Spinal cord (tissue), 10 donors: Measurements from ENCODE around the gene OR6C4. TPM values are rescaled to one million over a fixed set of nuclear protein-coding genes. Genes with fewer than 3 reads are reported as not detected.
"Not testable (repeated sequence)": the region's sequence is repeated elsewhere in the genome, so short reads cannot be mapped to it uniquely, and the experiment has no call there.

Experiments
- DNase-seq, 6 donors: peaks; one replicate each; pipeline versions ENCODE4 v3.0.0 to v3.0.0-alpha.2; 2013 to 2015; ENCODE audit warnings: low spot score in 6 of 6, low read depth in 4 of 6
- H3K27ac ChIP-seq: one replicate; pipeline ENCODE4 v1.5.1; 2013; ENCODE audit warnings: low read depth, low read length, control low read depth
- H3K27me3 ChIP-seq: one replicate; pipeline ENCODE4 v1.6.1; 2013; ENCODE audit warnings: low read length; ENCODE audit not compliant: control insufficient read depth, insufficient read depth
- H3K36me3 ChIP-seq: one replicate; pipeline ENCODE4 v1.6.1; 2013; ENCODE audit warnings: low read length; ENCODE audit not compliant: control insufficient read depth, insufficient read depth
- H3K4me1 ChIP-seq: one replicate; pipeline ENCODE4 v1.6.1; 2013; ENCODE audit warnings: low read length; ENCODE audit not compliant: control insufficient read depth, insufficient read depth
- H3K4me3 ChIP-seq: one replicate; pipeline ENCODE4 v1.5.1; 2013; ENCODE audit warnings: low read depth, low read length, control low read depth
- H3K9me3 ChIP-seq: one replicate; pipeline ENCODE4 v1.6.1; 2013; ENCODE audit warnings: low read length; ENCODE audit not compliant: control insufficient read depth, insufficient read depth
- WGBS: methylation state at CpG from one replicate; pipeline ENCODE4 v1.1.5; 2013; ENCODE audit warnings: missing lambda C conversion rate; ENCODE audit not compliant: insufficient coverage; 5-methylcytosine and 5-hydroxymethylcytosine counted together
- polyA plus RNA-seq, 2 donors: library from polyadenylated mRNA; unstranded; fragments of 120-200 nt; gene quantifications; one replicate each; pipeline ENCODE4 v1.2.1, GENCODE V29; 2013; ENCODE audit not compliant: insufficient read length in 2 of 2
- total RNA-seq, 2 donors: library from RNA; depleted of rRNA in 1 of 2; stranded (reverse); fragments of 120-200 nt in 1 of 2; fragments of >200 nt in 1 of 2; gene quantifications; one replicate each; pipeline versions ENCODE4 v1.2.3 to v1.2.4, GENCODE V29; 2013 to 2014
- donor health status: healthy.

Gene OR6C4
- total and polyA plus RNA-seq, 4 donors, result not detected

DNA sequence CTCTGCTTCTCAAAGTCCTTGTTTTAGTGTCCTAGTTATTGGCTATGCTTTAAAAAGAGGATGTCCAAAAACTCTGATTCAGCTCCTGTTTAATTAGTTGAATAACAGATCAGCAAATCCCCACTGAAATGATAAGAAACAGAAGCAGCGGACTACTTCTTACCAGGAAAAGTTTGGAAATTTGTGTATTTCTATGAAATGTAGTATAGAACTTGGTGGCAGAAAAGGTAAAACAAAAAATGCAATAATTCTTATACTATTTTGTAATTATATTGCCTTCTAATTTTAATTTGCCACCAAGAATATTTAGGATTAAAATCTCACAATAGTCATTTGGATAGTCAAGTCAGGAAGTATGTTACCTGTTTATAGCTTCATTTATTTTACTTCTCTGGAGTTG lies 22.8 kb downstream of the OR6C4 start, which contains the start of gene OR2AP1:
Gene OR2AP1 (plus strand): TSS at position 301 of the 400 bp plus-strand sequence. CDS start 1,947 bp downstream, outside the sequence.
- Histone ChIP-seq H3K36me3 (no peaks in the 10 kb centered on the region), H3K9me3 (peaks cover 8% of the 10 kb centered on the region), H3K4me1 (no peaks in the 10 kb centered on the region), H3K27me3 (no peaks in the 10 kb centered on the region), H3K4me3 (no peak within 1 kb of the TSS), H3K27ac (no peak within 1 kb of the TSS)
- DNase-seq, result no peak
- no CpG with 5 or more reads among the region's 1 CpG for WGBS

DNA sequence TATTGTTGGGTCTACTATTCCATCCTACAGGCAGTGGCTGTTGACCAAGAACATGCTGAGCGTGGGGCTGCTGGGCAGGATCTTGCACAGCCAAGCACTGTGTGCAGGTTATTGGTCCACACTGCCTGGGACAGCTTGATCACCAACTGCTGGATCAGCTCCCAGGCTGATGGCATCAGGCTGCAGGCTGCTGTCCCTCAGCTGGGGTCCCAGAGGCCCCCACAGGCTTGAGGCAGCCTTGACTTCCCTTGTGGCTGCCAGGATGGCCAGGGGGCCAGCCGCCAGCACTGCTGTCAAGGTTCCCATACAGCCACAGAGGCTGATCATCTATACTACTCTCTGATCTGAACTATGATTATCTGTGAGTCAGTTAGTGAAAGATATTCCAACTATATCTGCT lies 32.7 kb downstream of the OR6C4 start:
- WGBS, result 100% methylated on average over 1 of the region's 2 CpGs
- DNase-seq, result no peak
- H3K27ac ChIP-seq, result no peak overlapping the region
- H3K4me3 ChIP-seq, result no peak overlapping the region
- H3K27me3 ChIP-seq, result no peaks in the 10 kb centered on the region
- H3K4me1 ChIP-seq, result no peaks in the 10 kb centered on the region
- H3K36me3 ChIP-seq, result no peaks in the 10 kb centered on the region
- H3K9me3 ChIP-seq, result no peaks in the 10 kb centered on the region

DNA sequence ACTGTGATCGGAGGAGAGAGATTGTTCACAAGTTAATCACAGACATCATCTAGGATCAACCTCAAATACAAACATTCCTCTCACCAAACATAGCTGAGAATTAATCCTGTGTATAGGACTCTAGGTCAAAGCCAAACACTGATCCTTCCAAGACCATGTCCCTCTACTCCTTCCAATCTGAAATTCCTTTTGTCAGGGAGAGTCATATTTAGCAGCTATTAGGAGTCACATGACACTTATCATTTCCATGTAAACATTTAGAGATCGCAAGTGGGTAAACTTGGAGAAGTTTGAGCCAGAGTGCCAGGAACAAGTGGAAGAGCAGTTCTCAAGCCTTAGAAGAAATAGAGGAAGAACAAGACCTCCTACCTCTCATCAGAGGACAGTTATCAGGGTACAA lies 36.4 kb downstream of the OR6C4 start:
- Histone ChIP-seq H3K9me3 (no peaks in the 10 kb centered on the region), H3K4me1 (no peaks in the 10 kb centered on the region), H3K27ac (no peak overlapping the region), H3K36me3 (no peaks in the 10 kb centered on the region), H3K4me3 (no peak overlapping the region), H3K27me3 (no peaks in the 10 kb centered on the region)
- 100% methylated on average over 1 of the region's 2 CpGs for WGBS
- no peak for DNase-seq

DNA sequence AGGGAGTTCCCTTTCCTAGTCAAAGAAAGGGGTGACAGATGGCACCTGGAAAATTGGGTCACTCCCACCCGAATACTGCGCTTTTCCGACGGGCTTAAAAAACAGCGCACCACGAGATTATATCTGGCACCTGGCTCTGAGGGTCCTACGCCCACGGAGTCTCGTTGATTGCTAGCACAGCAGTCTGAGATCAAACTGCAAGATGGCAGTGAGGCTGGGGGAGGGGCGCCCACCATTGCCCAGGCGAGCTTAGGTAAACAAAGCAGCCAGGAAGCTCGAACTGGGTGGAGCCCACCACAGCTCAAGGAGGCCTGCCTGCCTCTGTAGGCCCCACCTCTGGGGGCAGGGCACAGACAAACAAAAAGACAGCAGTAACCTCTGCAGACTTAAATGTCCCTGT lies 40.8 kb downstream of the OR6C4 start:
- WGBS, result 92% methylated on average over 9 of the region's 12 CpGs
- H3K4me1 ChIP-seq, H3K27ac ChIP-seq, H3K36me3 ChIP-seq, H3K27me3 ChIP-seq, H3K4me3 ChIP-seq, DNase-seq, H3K9me3 ChIP-seq: not testable (repeated sequence)

Other genes with a start within 250 kb of the OR6C4 start
- not detected for gene OR6C1, start 235.3 kb upstream of the OR6C4 start, total RNA-seq
- not detected for gene OR6C1, start 235.3 kb upstream of the OR6C4 start, polyA plus RNA-seq
- gene OR6C3, start 218.9 kb upstream of the OR6C4 start, total RNA-seq, result not detected
- gene OR6C3, start 218.9 kb upstream of the OR6C4 start, polyA plus RNA-seq, result not detected
- gene OR6C75, start 186.6 kb upstream of the OR6C4 start, total RNA-seq, result not detected
- gene OR6C75, start 186.6 kb upstream of the OR6C4 start, polyA plus RNA-seq, result under 1 TPM in 1 of 2 donors, not detected in 1; 0.11 TPM
- not detected for gene OR6C65, start 149.1 kb upstream of the OR6C4 start, total RNA-seq
- gene OR6C65, start 149.1 kb upstream of the OR6C4 start, polyA plus RNA-seq, result not detected
- gene OR6C76, start 123.3 kb upstream of the OR6C4 start, total RNA-seq, result not detected
- gene OR6C76, start 123.3 kb upstream of the OR6C4 start, polyA plus RNA-seq, result not detected
- not detected for gene OR6C2, start 105.5 kb upstream of the OR6C4 start, total RNA-seq
- not detected for gene OR6C2, start 105.5 kb upstream of the OR6C4 start, polyA plus RNA-seq
- not detected for gene OR6C70, start 79.5 kb upstream of the OR6C4 start, total RNA-seq
- gene OR6C70, start 79.5 kb upstream of the OR6C4 start, polyA plus RNA-seq, result not detected
- gene OR6C68, start 57.2 kb upstream of the OR6C4 start, total RNA-seq, result not detected
- gene OR6C68, start 57.2 kb upstream of the OR6C4 start, polyA plus RNA-seq, result not detected
- gene OR2AP1, start 22.9 kb downstream of the OR6C4 start, total RNA-seq, result not detected
- gene OR2AP1, start 22.9 kb downstream of the OR6C4 start, polyA plus RNA-seq, result not detected
- gene OR10P1, start 87.3 kb downstream of the OR6C4 start, total RNA-seq, result not detected
- not detected for gene OR10P1, start 87.3 kb downstream of the OR6C4 start, polyA plus RNA-seq
- 10 to 100 TPM; 34.4 to 44.2 TPM for gene ITGA7, start 158.3 kb downstream of the OR6C4 start, total RNA-seq
- 100 to 1,000 TPM in 1 of 2 donors, 10 to 100 TPM in 1; 88.6 to 115 TPM for gene ITGA7, start 158.3 kb downstream of the OR6C4 start, polyA plus RNA-seq
- gene BLOC1S1, start 166.4 kb downstream of the OR6C4 start, total RNA-seq, result 100 to 1,000 TPM in 1 of 2 donors, 10 to 100 TPM in 1; 45.7 to 187 TPM
- gene BLOC1S1, start 166.4 kb downstream of the OR6C4 start, polyA plus RNA-seq, result 100 to 1,000 TPM; 142 to 154 TPM
- gene RDH5, start 170.8 kb downstream of the OR6C4 start, total RNA-seq, result 10 to 100 TPM in 1 of 2 donors, 1 to 10 TPM in 1; 7.7 to 15.4 TPM
- 10 to 100 TPM in 1 of 2 donors, 1 to 10 TPM in 1; 9.2 to 18.3 TPM for gene RDH5, start 170.8 kb downstream of the OR6C4 start, polyA plus RNA-seq
- gene CD63, start 179.4 kb downstream of the OR6C4 start, total RNA-seq, result 100 to 1,000 TPM; 419 to 943 TPM
- gene CD63, start 179.4 kb downstream of the OR6C4 start, polyA plus RNA-seq, result 100 to 1,000 TPM; 485 to 576 TPM
- 10 to 100 TPM in 1 of 2 donors, 1 to 10 TPM in 1; 9.6 to 10.1 TPM for gene GDF11, start 193.5 kb downstream of the OR6C4 start, total RNA-seq
- gene GDF11, start 193.5 kb downstream of the OR6C4 start, polyA plus RNA-seq, result 10 to 100 TPM; 32.3 to 36.1 TPM